A673 (cell line): ENCODE data around the gene RTL1. TPM values are rescaled to one million over a fixed set of nuclear protein-coding genes. Genes with fewer than 3 reads are reported as not detected.

Experiments
- BruUV-seq: library from RNA; stranded (reverse); fragments of 400-500 nt; replicated peaks from 2 replicates; lab custom pipeline; 2021; lab: Mats Ljungman, UMichigan
- CTCF ChIA-PET: fragments of 300-600 bp; sonication (Branson Sonifier 250); formaldehyde crosslinking; loops from one replicate; lab custom pipeline; 2022; ENCODE audit warnings: antibody characterized with exemption; lab: Charles Lee
- POLR2A ChIA-PET: fragments of 300-600 bp; sonication (Branson Sonifier 250); formaldehyde crosslinking; loops from one replicate; lab custom pipeline; 2022; ENCODE audit warnings: antibody characterized with exemption; ENCODE audit not compliant: low non-redundant PET; lab: Charles Lee
- DNase-seq: peaks from one replicate; pipeline ENCODE4 v3.0.0-alpha.2; 2015; ENCODE audit warnings: low spot score
- H3K27ac ChIP-seq: fragments of 200-600 bp; sonication (generic); 2 replicates; pipeline ENCODE4 v1.5.1; 2016; ENCODE audit warnings: mixed run types, low read depth, mild to moderate bottlenecking, mixed read lengths, antibody characterized with exemption, low read length; ENCODE audit not compliant: poor library complexity, severe bottlenecking
- H3K27me3 ChIP-seq: fragments of 200-600 bp; sonication (generic); replicated peaks from 2 replicates; pipeline ENCODE4 v1.6.1; 2017; ENCODE audit warnings: mixed run types, low read depth, mild to moderate bottlenecking, mixed read lengths, antibody characterized with exemption, low read length; ENCODE audit not compliant: insufficient read depth, poor library complexity
- H3K36me3 ChIP-seq: fragments of 200-600 bp; sonication (generic); 2 replicates; pipeline ENCODE4 v1.6.1; 2016; ENCODE audit warnings: mixed run types, mild to moderate bottlenecking, mixed read lengths, antibody characterized with exemption, low read length; ENCODE audit not compliant: insufficient read depth, poor library complexity, severe bottlenecking
- H3K4me1 ChIP-seq: fragments of 200-600 bp; sonication (generic); 2 replicates; pipeline ENCODE4 v1.6.1; 2017; ENCODE audit warnings: mixed run types, mild to moderate bottlenecking, mixed read lengths, antibody characterized with exemption, low read length; ENCODE audit not compliant: insufficient read depth, poor library complexity, severe bottlenecking
- H3K4me3 ChIP-seq: fragments of 200-600 bp; sonication (generic); 2 replicates; pipeline ENCODE4 v1.5.1; 2016; ENCODE audit warnings: low read depth, mixed run types, mild to moderate bottlenecking, mixed read lengths, low read length; ENCODE audit not compliant: poor library complexity, severe bottlenecking
- H3K9me3 ChIP-seq: fragments of 200-600 bp; sonication (generic); 2 replicates; pipeline ENCODE4 v1.6.1; 2016; ENCODE audit warnings: mixed run types, low read depth, mild to moderate bottlenecking, mixed read lengths, antibody characterized with exemption, low read length; ENCODE audit not compliant: poor library complexity, severe bottlenecking
- EZH2 ChIP-seq: fragments of 200-600 bp; sonication (generic); IDR thresholded peaks from 2 replicates; pipeline ENCODE4 v1.6.1; 2017; ENCODE audit warnings: borderline replicate concordance, low read depth, mild to moderate bottlenecking, mixed read lengths, antibody characterized with exemption, low read length; ENCODE audit not compliant: poor library complexity, severe bottlenecking
- intact Hi-C: fragments of 100-400 bp; cut with micrococcal nuclease; formaldehyde crosslinking; loops from one replicate; pipeline ENCODE4 v1.10.0; 2022; ENCODE audit not compliant: unreplicated experiment
- total RNA-seq: library from RNA; stranded (reverse); gene quantifications from 2 replicates; pipeline ENCODE4 v1.2.3, GENCODE V29; 2021
- TF ChIP-seq, protein P1 (sequence below): fragments of 300-800, 200-600 bp; sonication (generic); conservative IDR thresholded peaks from 2 replicates; pipeline ENCODE4 v1.5.1; 2017; ENCODE audit warnings: low read depth, mild to moderate bottlenecking, antibody characterized with exemption, low read length, moderate library complexity, mixed read lengths

Gene RTL1
- total RNA-seq, 1 experiment from 2014 or later, result 0.09 TPM

DNA sequence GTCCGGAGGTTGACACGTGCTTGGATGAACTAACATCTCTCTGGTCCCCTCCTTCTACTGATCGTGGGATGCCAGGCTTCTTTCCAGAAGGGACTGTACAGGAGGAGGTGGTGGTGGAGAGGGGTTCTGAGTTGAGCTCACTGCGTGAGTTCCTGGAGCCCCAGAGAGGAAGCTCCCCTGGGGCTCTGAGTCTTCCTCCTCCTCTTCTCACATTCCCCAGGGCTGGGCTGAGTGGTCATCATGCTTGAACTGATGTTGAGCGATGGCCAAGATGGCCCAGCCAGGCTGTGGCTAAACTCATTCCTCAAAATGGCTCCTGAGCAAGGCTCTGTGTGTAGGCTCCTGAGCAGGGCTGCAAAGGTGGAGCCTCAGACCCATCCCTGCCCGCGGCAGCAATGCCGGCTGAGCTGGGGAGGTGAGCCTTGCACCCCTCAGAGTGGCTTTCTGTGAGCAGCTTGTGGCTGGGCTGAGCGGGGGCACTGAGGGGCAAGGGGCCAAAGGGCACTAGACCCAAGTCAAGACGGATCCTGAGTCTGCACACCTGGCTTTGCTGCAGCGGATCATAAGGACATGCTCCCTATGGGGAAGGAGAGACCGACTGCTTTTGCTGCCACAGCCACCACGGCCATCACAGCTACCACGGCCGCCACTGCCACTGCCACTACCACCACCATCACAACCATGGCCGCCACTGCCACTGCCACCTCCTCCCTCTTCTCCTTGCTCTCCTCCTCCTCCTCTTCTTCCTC lies 42.2 kb downstream of the RTL1 start:
- peak; percentile 84 for DNase-seq
- peak overlapping the region; percentile 64 for H3K27ac ChIP-seq
- peaks cover 33% of the 10 kb centered on the region for H3K4me1 ChIP-seq
- no peak overlapping the region for H3K4me3 ChIP-seq
- no peaks in the 10 kb centered on the region for H3K36me3 ChIP-seq
- POLR2A ChIA-PET, result interaction anchor here (0.5 kb wide), 1 partner anchor 207 kb away, joined by 3 read pairs; no protein-coding TSS in a partner anchor
- no TSS peak for BruUV-seq
- CTCF ChIA-PET, result no interaction called here
- H3K27me3 ChIP-seq, result no peaks in the 10 kb centered on the region
- no peaks in the 10 kb centered on the region for H3K9me3 ChIP-seq
- no peak for TF ChIP-seq EZH2
- TF ChIP-seq, protein P1, sequence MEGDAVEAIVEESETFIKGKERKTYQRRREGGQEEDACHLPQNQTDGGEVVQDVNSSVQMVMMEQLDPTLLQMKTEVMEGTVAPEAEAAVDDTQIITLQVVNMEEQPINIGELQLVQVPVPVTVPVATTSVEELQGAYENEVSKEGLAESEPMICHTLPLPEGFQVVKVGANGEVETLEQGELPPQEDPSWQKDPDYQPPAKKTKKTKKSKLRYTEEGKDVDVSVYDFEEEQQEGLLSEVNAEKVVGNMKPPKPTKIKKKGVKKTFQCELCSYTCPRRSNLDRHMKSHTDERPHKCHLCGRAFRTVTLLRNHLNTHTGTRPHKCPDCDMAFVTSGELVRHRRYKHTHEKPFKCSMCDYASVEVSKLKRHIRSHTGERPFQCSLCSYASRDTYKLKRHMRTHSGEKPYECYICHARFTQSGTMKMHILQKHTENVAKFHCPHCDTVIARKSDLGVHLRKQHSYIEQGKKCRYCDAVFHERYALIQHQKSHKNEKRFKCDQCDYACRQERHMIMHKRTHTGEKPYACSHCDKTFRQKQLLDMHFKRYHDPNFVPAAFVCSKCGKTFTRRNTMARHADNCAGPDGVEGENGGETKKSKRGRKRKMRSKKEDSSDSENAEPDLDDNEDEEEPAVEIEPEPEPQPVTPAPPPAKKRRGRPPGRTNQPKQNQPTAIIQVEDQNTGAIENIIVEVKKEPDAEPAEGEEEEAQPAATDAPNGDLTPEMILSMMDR, result no peak
- intact Hi-C loops, result no loop called here

DNA sequence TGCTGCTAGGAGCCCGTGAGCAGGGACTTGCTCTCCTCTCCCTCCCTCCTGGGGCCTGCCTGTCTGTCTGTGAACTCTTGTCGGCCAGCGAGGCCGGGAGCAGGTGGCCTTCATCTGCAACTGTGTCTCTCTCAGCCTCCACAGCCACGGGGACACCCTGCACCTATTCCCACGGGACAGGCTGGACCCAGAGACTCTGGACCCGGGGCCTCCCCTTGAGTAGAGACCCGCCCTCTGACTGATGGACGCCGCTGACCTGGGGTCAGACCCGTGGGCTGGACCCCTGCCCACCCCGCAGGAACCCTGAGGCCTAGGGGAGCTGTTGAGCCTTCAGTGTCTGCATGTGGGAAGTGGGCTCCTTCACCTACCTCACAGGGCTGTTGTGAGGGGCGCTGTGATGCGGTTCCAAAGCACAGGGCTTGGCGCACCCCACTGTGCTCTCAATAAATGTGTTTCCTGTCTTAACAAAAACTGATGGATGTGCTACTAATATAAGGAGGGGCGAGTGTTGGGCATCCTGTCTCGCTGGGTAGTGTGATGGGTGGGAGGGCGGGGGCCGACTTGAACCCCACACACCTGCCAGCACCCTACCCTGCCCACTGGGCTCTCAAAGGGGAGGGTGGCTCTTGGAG lies 42.9 kb downstream of the RTL1 start:
- peaks cover 33% of the 10 kb centered on the region for H3K4me1 ChIP-seq
- no peak for TF ChIP-seq EZH2
- TF ChIP-seq, protein P1, result peak; percentile 35
- DNase-seq, result peak; percentile 90
- H3K27ac ChIP-seq, result peak overlapping the region; percentile 94
- CTCF ChIA-PET, result no interaction called here
- no TSS peak for BruUV-seq
- H3K9me3 ChIP-seq, result no peaks in the 10 kb centered on the region
- POLR2A ChIA-PET, result interaction anchor here (0.5 kb wide), 1 partner anchor 208 kb away, joined by 3 read pairs; no protein-coding TSS in a partner anchor
- no peaks in the 10 kb centered on the region for H3K27me3 ChIP-seq
- intact Hi-C loops, result no loop called here
- no peak overlapping the region for H3K4me3 ChIP-seq
- no peaks in the 10 kb centered on the region for H3K36me3 ChIP-seq

DNA sequence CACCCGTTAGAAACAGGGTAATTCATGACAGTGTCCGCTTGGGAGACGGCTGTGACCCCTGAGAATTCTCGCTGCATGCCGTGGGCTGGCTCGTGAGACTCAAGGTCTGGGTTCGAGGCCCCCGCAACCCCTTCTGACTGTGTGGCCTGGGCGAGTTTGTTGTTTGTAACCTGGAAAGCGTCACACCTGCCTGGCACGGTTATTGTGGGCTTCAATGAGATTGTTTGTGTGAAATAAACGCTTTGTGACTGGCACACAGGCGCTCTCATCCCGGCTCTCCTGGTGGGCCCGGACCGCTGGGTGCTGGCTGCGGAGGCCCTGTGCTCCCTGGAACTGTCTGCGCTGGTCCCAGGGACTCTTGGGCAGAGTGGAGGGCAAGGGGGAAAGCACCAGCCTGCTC lies 43.7 kb downstream of the RTL1 start:
- peaks cover 33% of the 10 kb centered on the region for H3K4me1 ChIP-seq
- no peak for DNase-seq
- no peaks in the 10 kb centered on the region for H3K9me3 ChIP-seq
- CTCF ChIA-PET, result no interaction called here
- no peak for TF ChIP-seq EZH2
- TF ChIP-seq, protein P1, result no peak
- H3K27me3 ChIP-seq, result no peaks in the 10 kb centered on the region
- POLR2A ChIA-PET, result no interaction called here
- no TSS peak for BruUV-seq
- H3K36me3 ChIP-seq, result no peaks in the 10 kb centered on the region
- H3K27ac ChIP-seq, result peak overlapping the region; percentile 94
- intact Hi-C loops, result no loop called here
- H3K4me3 ChIP-seq, result no peak overlapping the region
